BJ (cell line): ENCODE results near the gene CTSZ. TPM values are rescaled to one million over a fixed set of nuclear protein-coding genes. Genes with fewer than 3 reads are reported as not detected.

Source experiments
- CTCF ChIA-PET: fragments of 350-600 bp; formaldehyde crosslinking; extraction: SDS; loops from one replicate; lab custom pipeline; 2021; ENCODE audit warnings: antibody characterized with exemption, inconsistent platforms; lab: Yijun Ruan, JAX
- POLR2A ChIA-PET: fragments of 300-600 bp; sonication (Branson Sonifier 250); formaldehyde crosslinking; extraction: SDS; loops from one replicate; lab custom pipeline; 2021; ENCODE audit warnings: antibody characterized with exemption; lab: Charles Lee
- DNase-seq: peaks from one replicate; pipeline ENCODE4 v3.0.0-alpha.2; 2011; ENCODE audit warnings: low read depth
- H3K27me3 ChIP-seq: 2 replicates; pipeline ENCODE4 v1.6.0; 2011; ENCODE audit warnings: low read length; ENCODE audit not compliant: control insufficient read depth, insufficient read depth
- H3K36me3 ChIP-seq: 2 replicates; pipeline ENCODE4 v1.5.1; 2011; ENCODE audit warnings: low read length; ENCODE audit not compliant: control insufficient read depth, insufficient read depth
- H3K4me3 ChIP-seq: 2 replicates; pipeline ENCODE4 v1.5.1; 2011; ENCODE audit warnings: low read depth, mild to moderate bottlenecking, control low read depth, low read length
- polyA plus RNA-seq: library from polyadenylated mRNA; depleted of rRNA; stranded (reverse); fragments of >200 nt; gene quantifications from 2 replicates; pipeline ENCODE4 v1.2.3, GENCODE V29; 2011
- TF ChIP-seq, protein P1 (sequence below): IDR thresholded peaks from 2 replicates; pipeline ENCODE4 v1.5.1; 2011; ENCODE audit warnings: low read depth, mild to moderate bottlenecking, control low read depth, inconsistent platforms, low read length, moderate library complexity; ENCODE audit not compliant: insufficient read depth

The CTSZ gene
- polyA plus RNA-seq, 1 experiment, result 288 TPM

DNA sequence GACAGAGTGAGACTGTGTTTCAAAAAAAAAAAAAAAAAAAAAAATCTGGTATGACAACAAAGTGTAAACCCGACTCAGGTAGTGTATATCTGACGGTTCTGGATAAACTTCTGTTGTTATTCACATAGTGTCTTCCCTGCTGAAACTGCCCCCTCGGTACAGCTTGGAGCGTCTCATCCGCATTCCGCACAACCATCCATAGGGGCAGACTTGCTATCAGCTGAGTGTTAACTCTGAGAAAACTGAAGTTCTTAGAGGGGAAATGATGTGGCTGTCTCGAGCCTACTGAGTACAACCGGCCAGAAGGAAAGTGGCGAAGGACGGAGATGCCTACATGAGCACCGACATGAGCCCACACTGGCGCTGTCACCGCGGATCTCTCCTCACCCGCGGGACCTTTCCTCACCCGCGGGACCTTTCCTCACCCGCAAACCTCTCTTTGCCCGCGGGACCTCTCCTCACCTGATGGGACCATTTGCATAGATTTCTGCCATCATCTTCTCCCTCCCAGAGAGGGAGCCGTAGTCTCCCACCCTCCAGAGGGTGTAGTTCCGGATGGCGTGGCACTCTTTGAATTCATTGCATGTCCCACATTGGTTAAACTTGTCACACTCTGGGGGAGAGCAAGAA lies 9.8 kb downstream of the CTSZ start:
- TF ChIP-seq, protein P1, sequence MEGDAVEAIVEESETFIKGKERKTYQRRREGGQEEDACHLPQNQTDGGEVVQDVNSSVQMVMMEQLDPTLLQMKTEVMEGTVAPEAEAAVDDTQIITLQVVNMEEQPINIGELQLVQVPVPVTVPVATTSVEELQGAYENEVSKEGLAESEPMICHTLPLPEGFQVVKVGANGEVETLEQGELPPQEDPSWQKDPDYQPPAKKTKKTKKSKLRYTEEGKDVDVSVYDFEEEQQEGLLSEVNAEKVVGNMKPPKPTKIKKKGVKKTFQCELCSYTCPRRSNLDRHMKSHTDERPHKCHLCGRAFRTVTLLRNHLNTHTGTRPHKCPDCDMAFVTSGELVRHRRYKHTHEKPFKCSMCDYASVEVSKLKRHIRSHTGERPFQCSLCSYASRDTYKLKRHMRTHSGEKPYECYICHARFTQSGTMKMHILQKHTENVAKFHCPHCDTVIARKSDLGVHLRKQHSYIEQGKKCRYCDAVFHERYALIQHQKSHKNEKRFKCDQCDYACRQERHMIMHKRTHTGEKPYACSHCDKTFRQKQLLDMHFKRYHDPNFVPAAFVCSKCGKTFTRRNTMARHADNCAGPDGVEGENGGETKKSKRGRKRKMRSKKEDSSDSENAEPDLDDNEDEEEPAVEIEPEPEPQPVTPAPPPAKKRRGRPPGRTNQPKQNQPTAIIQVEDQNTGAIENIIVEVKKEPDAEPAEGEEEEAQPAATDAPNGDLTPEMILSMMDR, result no peak
- H3K36me3 ChIP-seq, result peaks cover 45% of the 10 kb centered on the region
- H3K27me3 ChIP-seq, result no peaks in the 10 kb centered on the region
- ChIA-PET POLR2A (no interaction called here), CTCF (interaction anchor here (0.6 kb wide), 1 partner anchor 118 kb away, joined by 3 read pairs; no protein-coding TSS in a partner anchor)
- no peak for DNase-seq
- no peak overlapping the region for H3K4me3 ChIP-seq

DNA sequence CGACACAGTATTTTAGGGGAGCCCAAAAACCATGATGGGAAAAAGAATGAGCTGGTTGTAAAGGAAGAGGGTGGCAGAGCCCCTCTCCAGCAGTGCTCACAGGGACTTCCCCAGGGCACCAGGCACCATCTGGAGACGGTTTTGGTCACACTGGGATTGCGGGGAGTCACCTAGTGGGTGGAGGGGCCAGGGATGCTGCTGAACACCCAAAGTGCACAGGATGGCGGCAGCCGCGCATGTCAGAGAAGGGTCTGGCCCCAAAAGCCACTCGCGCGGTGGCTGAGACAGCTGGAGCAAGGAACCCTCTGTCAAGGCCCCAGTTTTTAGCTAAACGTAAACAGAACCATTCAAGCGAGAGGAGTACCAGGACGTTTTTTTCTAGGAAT lies 10.8 kb downstream of the CTSZ start:
- TF ChIP-seq, protein P1, result no peak
- CTCF ChIA-PET, result no interaction called here
- Histone ChIP-seq H3K36me3 (peaks cover 39% of the 10 kb centered on the region), H3K4me3 (no peak overlapping the region), H3K27me3 (no peaks in the 10 kb centered on the region)
- DNase-seq, result no peak
- POLR2A ChIA-PET, result no interaction called here

DNA sequence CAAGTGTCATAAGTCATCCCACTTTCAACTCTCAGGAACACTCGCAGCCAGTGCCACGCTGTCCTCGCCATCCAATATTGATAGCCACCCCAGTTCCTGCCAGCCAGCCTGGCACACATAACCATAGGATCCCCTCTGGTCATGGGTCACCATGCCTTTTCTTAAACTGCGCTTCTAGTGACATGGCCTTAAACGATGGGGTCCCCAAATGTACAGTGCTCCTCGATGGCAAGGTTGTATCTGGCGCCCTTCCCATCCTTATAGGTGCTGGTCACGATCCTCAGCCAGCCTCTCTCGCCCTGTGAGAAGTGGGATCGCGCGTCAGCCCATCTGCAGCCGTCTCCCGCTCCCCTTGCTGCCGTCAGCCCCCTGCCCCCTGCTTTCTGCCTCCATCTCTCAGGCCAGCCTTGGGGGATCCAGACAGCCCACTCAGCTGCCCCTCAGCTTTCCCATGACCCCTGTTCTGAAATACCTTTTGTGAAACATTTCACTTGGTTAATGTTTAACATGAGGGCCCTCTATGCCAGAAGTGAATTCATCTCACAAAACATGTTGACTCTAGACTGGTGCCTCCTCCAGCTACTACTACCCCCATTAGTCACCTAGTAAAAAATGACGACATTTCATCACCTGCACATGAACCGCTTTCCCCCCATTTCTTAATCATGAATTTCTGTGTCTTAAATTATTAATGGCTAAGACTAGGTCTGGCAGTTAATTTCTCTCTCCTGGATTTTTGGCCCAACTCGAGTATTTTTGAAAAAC lies 11.4 kb downstream of the CTSZ start:
- Histone ChIP-seq H3K27me3 (no peaks in the 10 kb centered on the region), H3K36me3 (peaks cover 42% of the 10 kb centered on the region), H3K4me3 (no peak overlapping the region)
- TF ChIP-seq, protein P1, result no peak
- ChIA-PET POLR2A (no interaction called here), CTCF (no interaction called here)
- no peak for DNase-seq

DNA sequence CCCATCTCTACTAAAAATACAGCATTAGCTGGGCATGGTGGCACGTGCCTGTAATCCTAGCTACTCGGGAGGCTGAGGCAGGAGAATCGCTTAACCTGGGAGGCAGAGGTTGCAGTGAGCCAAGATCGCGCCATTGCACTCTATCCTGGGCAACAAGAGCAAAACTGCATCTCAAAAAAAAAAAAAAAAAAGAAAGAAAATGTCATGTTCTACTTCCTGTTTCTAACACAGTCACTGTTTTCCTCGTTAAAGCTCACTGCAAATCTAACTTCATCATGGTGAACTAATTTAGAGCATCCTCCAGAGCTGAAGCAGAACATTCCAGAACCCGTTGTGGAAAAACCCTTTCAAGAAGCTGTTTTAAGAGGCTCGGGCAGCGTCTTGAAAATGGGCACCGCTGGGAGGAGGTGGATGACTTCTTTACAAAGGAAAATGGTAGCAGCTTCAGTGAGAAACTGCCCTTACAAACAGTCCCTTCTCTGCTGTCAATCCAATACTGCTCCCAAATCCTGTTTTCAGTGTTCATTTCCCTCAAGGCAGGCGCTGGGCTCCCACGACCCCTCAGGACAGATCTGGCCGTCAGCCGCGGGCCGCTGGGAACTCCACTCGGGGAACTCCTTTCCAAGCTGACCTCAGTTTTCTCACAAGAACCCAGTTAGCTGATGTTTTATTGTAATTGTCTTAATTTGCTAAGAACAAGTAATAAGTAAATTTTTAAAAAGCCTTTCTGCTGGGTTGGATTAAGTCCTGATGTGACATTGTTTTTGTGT lies 12.5 kb downstream of the CTSZ start:
- ChIA-PET POLR2A (no interaction called here), CTCF (no interaction called here)
- TF ChIP-seq, protein P1, result no peak
- no peak overlapping the region for H3K4me3 ChIP-seq
- no peaks in the 10 kb centered on the region for H3K27me3 ChIP-seq
- peaks cover 46% of the 10 kb centered on the region for H3K36me3 ChIP-seq
- DNase-seq, result no peak
